ENCODE data around the gene EHD4. TPM values are rescaled to one million over a fixed set of nuclear protein-coding genes. Genes with fewer than 3 reads are reported as not detected.

EHD4 gene
- total and polyA plus RNA-seq, 9 of the 15 experiments (the other 6 are each of a cell fraction or from before 2014, with no cell fraction given), result 0.89 to 10.3 (median 6.4) TPM

DNA sequence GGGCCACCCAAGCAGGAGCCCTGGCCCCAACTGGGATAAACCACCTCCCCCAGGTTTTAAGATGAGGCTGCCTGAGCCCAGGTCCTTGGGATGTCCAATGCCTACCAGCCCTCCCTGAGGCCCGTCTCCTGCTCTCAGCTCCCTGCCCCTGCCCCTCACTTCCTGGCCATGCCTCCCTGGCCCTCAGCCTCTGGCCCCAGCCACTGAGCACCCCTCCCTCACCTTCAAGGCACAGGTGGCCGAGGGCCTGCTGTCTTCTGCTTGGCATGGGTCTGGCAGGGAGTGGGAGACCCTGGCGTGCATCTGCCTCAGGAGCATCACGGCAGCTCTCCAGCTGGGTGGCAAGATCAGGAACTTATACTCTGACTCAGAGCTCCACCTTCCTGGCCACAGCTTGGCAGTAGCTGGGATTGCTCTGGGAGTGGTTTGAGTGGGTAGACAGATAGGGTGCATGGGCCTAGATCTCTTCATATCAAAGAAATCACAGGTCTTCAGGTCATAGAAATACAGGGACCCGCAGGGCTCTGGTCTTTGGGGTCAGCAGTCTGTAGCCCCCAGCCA, 48.4 kb upstream of the EHD4 start, which contains the start of gene PLA2G4E (continued):
- TF ChIP-seq, protein P1, sequence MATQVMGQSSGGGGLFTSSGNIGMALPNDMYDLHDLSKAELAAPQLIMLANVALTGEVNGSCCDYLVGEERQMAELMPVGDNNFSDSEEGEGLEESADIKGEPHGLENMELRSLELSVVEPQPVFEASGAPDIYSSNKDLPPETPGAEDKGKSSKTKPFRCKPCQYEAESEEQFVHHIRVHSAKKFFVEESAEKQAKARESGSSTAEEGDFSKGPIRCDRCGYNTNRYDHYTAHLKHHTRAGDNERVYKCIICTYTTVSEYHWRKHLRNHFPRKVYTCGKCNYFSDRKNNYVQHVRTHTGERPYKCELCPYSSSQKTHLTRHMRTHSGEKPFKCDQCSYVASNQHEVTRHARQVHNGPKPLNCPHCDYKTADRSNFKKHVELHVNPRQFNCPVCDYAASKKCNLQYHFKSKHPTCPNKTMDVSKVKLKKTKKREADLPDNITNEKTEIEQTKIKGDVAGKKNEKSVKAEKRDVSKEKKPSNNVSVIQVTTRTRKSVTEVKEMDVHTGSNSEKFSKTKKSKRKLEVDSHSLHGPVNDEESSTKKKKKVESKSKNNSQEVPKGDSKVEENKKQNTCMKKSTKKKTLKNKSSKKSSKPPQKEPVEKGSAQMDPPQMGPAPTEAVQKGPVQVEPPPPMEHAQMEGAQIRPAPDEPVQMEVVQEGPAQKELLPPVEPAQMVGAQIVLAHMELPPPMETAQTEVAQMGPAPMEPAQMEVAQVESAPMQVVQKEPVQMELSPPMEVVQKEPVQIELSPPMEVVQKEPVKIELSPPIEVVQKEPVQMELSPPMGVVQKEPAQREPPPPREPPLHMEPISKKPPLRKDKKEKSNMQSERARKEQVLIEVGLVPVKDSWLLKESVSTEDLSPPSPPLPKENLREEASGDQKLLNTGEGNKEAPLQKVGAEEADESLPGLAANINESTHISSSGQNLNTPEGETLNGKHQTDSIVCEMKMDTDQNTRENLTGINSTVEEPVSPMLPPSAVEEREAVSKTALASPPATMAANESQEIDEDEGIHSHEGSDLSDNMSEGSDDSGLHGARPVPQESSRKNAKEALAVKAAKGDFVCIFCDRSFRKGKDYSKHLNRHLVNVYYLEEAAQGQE (IDR thresholded peaks at IDR 0.05; ENCODE audit: borderline replicate concordance), result no peak
- TF ChIP-seq, protein P1 (CRISPR knock-in tag; IDR thresholded peaks at IDR 0.05; ENCODE audit: low read depth), result no peak
- no peak for TF ChIP-seq ZFX (CRISPR knock-in tag; IDR thresholded peaks at IDR 0.05)
- no peak for TF ChIP-seq RBM34 (IDR thresholded peaks at IDR 0.05; ENCODE audit: borderline replicate concordance, insufficient read depth, low read length)

All from K562 (cell line).